GM18508 (cell line): ENCODE data around the gene QSER1.
A peak's percentile ranks its signal among the peaks of the same experiment; 100 is the strongest.

ENCODE experiments used
- ATAC-seq: cut with Tn5 transposase; IDR thresholded peaks from one replicate; pipeline ENCODE4 v1.9.1; 2021; ENCODE audit warnings: moderate number of reproducible peaks; ENCODE audit not compliant: insufficient read depth, unreplicated experiment

The QSER1 gene

GRCh38 chr11:32987851-32988250, 95.2 kb downstream of the QSER1 start:
- ATAC-seq = no peak

GRCh38 chr11:32990481-32990880, 97.9 kb downstream of the QSER1 start:
- no peak for ATAC-seq

- ATAC-seq = no peak
These were observed 98.8 kb downstream of the QSER1 start for GRCh38 chr11:32991427-32991826.

- ATAC-seq = no peak
These were observed 99.3 kb downstream of the QSER1 start for GRCh38 chr11:32991898-32992297.

- no peak for ATAC-seq
These were observed 107.6 kb downstream of the QSER1 start for GRCh38 chr11:33000181-33000580.

- no peak for ATAC-seq
These were observed 108.7 kb downstream of the QSER1 start for GRCh38 chr11:33001281-33001680.

GRCh38 chr11:33001751-33002542, 109.3 kb downstream of the QSER1 start:
- no peak for ATAC-seq

- ATAC-seq = no peak
These were observed 112.6 kb downstream of the QSER1 start for GRCh38 chr11:33005175-33005574.

- no peak for ATAC-seq
These were observed 113.4 kb downstream of the QSER1 start for GRCh38 chr11:33006010-33006409.

GRCh38 chr11:33013755-33014154, 121.1 kb downstream of the QSER1 start:
- no peak for ATAC-seq

GRCh38 chr11:33015621-33016551, 123.3 kb downstream of the QSER1 start, which contains the start of gene DEPDC7:
Gene DEPDC7 (plus strand): TSS chr11:33015878. CDS start chr11:33015956, 78 bp downstream.
- ATAC-seq = peak; percentile 44

- ATAC-seq = no peak
These were observed 124.0 kb downstream of the QSER1 start for GRCh38 chr11:33016654-33017053.

- ATAC-seq = no peak
These were observed 124.9 kb downstream of the QSER1 start for GRCh38 chr11:33017478-33017877.

GRCh38 chr11:33017965-33018364, 125.4 kb downstream of the QSER1 start:
- ATAC-seq = no peak

GRCh38 chr11:33018840-33019239, 126.2 kb downstream of the QSER1 start:
- no peak for ATAC-seq

GRCh38 chr11:33021501-33021900, 128.9 kb downstream of the QSER1 start:
- ATAC-seq = peak; percentile 10

- peak; percentile 62 for ATAC-seq
These were observed 129.3 kb downstream of the QSER1 start for GRCh38 chr11:33021937-33022336.

GRCh38 chr11:33025339-33025722, 132.7 kb downstream of the QSER1 start:
- ATAC-seq = no peak

- ATAC-seq = no peak
These were observed 134.6 kb downstream of the QSER1 start for GRCh38 chr11:33027233-33027632.

- ATAC-seq = no peak
These were observed 135.4 kb downstream of the QSER1 start for GRCh38 chr11:33027846-33028536.

GRCh38 chr11:33028537-33028914, 135.9 kb downstream of the QSER1 start:
- no peak for ATAC-seq
